ENCODE results near the gene NPAS3. TPM values are rescaled to one million over a fixed set of nuclear protein-coding genes. Genes with fewer than 3 reads are reported as not detected.

The NPAS3 gene
- total RNA-seq, 2 experiments from 2014 or later: not detected

DNA sequence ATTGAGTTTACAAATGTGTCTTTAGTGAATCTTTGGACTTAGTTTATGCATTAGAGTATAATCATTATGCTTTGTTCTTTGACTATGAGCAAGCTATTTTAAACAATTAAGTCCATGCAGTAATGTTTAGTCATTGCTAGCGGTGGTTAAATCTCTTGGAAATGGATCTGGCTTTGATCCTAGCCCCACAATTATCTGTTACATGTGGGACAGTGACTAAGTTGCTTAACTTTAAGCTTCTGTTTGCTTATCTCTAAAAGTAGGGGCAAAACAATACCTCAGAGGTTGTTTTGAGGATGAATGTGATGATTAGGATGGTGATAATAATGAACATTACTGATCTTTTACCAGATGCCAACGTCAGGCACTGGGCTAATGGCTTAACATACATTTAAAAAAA, 124.2 kb downstream of the NPAS3 start:
- ChIA-PET CTCF (ENCODE audit: unreplicated experiment) (no interaction called here), POLR2A (interaction anchor here (0.6 kb wide), 1 partner anchor 36 kb away, joined by 4 read pairs; no protein-coding TSS in a partner anchor)
- Histone ChIP-seq H3K27ac (ENCODE audit: low read depth, low read length, poor library complexity, severe bottlenecking) (no peak overlapping the region), H3K4me3 (ENCODE audit: low read depth, low read length, poor library complexity, severe bottlenecking) (no peak overlapping the region), H3K4me2 (ENCODE audit: low read length) (no peak overlapping the region), H3K36me3 (ENCODE audit: insufficient read depth, low read length) (no peaks in the 10 kb centered on the region), H3K9me2 (ENCODE audit: insufficient read depth, low read length) (no peaks in the 10 kb centered on the region), H3K79me2 (ENCODE audit: insufficient read depth, low read depth, low read length) (no peaks in the 10 kb centered on the region), H3K9me3 (ENCODE audit: low read length) (no peaks in the 10 kb centered on the region), H3K4me1 (ENCODE audit: insufficient read depth, low read length, poor library complexity, severe bottlenecking) (no peaks in the 10 kb centered on the region), H4K20me1 (ENCODE audit: insufficient read depth, low read length) (no peaks in the 10 kb centered on the region), H2AFZ (ENCODE audit: low read length) (no peak overlapping the region)
- intact Hi-C loops (cut with micrococcal nuclease; ENCODE audit: unreplicated experiment): no loop called here
- TF ChIP-seq EZH2phosphoT487 (IDR thresholded peaks at IDR 0.05; ENCODE audit: borderline replicate concordance, low read depth, low read length) (no peak), CTCF (conservative IDR thresholded peaks at IDR 0.05; ENCODE audit: low read length) (no peak)
- no peak for DNase-seq (ENCODE audit: low spot score)
- no TSS peak for BruUV-seq (replicated peaks)

DNA sequence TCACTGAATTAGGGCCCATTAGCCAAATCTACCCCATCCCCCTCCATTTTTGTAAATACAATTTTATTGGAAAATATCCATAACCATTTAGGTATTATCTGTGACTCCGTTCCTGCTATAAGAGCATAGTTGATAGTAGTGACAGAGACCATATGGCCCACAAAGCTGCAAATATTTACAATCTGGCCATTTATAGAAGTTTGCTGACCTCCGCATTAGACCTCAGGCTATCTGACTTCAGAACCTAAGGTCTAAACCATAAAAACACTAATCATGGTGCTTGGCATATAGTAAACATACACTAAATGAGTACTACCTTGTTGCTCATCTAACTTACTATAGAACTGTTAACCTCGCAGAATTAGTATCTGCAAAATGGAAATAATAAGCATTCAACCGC, 124.8 kb downstream of the NPAS3 start:
- Histone ChIP-seq H3K9me3 (ENCODE audit: low read length) (no peaks in the 10 kb centered on the region), H2AFZ (ENCODE audit: low read length) (no peak overlapping the region), H4K20me1 (ENCODE audit: insufficient read depth, low read length) (no peaks in the 10 kb centered on the region), H3K4me1 (ENCODE audit: insufficient read depth, low read length, poor library complexity, severe bottlenecking) (no peaks in the 10 kb centered on the region), H3K9me2 (ENCODE audit: insufficient read depth, low read length) (no peaks in the 10 kb centered on the region), H3K36me3 (ENCODE audit: insufficient read depth, low read length) (no peaks in the 10 kb centered on the region), H3K4me3 (ENCODE audit: low read depth, low read length, poor library complexity, severe bottlenecking) (no peak overlapping the region), H3K27ac (ENCODE audit: low read depth, low read length, poor library complexity, severe bottlenecking) (no peak overlapping the region), H3K79me2 (ENCODE audit: insufficient read depth, low read depth, low read length) (no peaks in the 10 kb centered on the region), H3K4me2 (ENCODE audit: low read length) (no peak overlapping the region)
- ChIA-PET CTCF (ENCODE audit: unreplicated experiment) (no interaction called here), POLR2A (no interaction called here)
- no TSS peak for BruUV-seq (replicated peaks)
- TF ChIP-seq EZH2phosphoT487 (IDR thresholded peaks at IDR 0.05; ENCODE audit: borderline replicate concordance, low read depth, low read length) (no peak), CTCF (conservative IDR thresholded peaks at IDR 0.05; ENCODE audit: low read length) (no peak)
- intact Hi-C loops (cut with micrococcal nuclease; ENCODE audit: unreplicated experiment): no loop called here
- DNase-seq (ENCODE audit: low spot score): no peak

- no peaks in the 10 kb centered on the region for H3K36me3 ChIP-seq (ENCODE audit: insufficient read depth, low read length)
- TF ChIP-seq EZH2phosphoT487 (IDR thresholded peaks at IDR 0.05; ENCODE audit: borderline replicate concordance, low read depth, low read length) (no peak), CTCF (conservative IDR thresholded peaks at IDR 0.05; ENCODE audit: low read length) (no peak)
- ChIA-PET POLR2A (interaction anchor here (0.9 kb wide), 1 partner anchor 97 kb away, joined by 3 read pairs; no protein-coding TSS in a partner anchor), CTCF (ENCODE audit: unreplicated experiment) (no interaction called here)
- H2AFZ ChIP-seq (ENCODE audit: low read length): no peak overlapping the region
- H3K4me3 ChIP-seq (ENCODE audit: low read depth, low read length, poor library complexity, severe bottlenecking): no peak overlapping the region
- BruUV-seq (replicated peaks): no TSS peak
- no peaks in the 10 kb centered on the region for H4K20me1 ChIP-seq (ENCODE audit: insufficient read depth, low read length)
- no peak overlapping the region for H3K27ac ChIP-seq (ENCODE audit: low read depth, low read length, poor library complexity, severe bottlenecking)
- no peak for DNase-seq (ENCODE audit: low spot score)
- H3K9me2 ChIP-seq (ENCODE audit: insufficient read depth, low read length): no peaks in the 10 kb centered on the region
- intact Hi-C loops (cut with micrococcal nuclease; ENCODE audit: unreplicated experiment): no loop called here
- no peaks in the 10 kb centered on the region for H3K9me3 ChIP-seq (ENCODE audit: low read length)
- H3K4me2 ChIP-seq (ENCODE audit: low read length): no peak overlapping the region
- no peaks in the 10 kb centered on the region for H3K4me1 ChIP-seq (ENCODE audit: insufficient read depth, low read length, poor library complexity, severe bottlenecking)
- H3K79me2 ChIP-seq (ENCODE audit: insufficient read depth, low read depth, low read length): no peaks in the 10 kb centered on the region
Observed at GRCh38 chr14:33065634-33066033, 127.0 kb downstream of the NPAS3 start.
